ENCODE results near the gene JUND. TPM values are rescaled to one million over a fixed set of nuclear protein-coding genes. Genes with fewer than 3 reads are reported as not detected.

Gene JUND
- total and polyA plus RNA-seq, 2 of the 4 experiments (the other 2 are of a cell fraction): 14.2 to 77.2 TPM

GRCh38 chr19:18291590-18292461 lies 10.4 kb upstream of the JUND start:
- H2BK15ac ChIP-seq (ENCODE audit: low read depth, low read length): peak overlapping the region; percentile 99
- H2BK20ac ChIP-seq (ENCODE audit: low read depth, low read length): peak overlapping the region; percentile 79
- DNase-seq (peak; percentile 75), ATAC-seq (ENCODE audit: low read depth) (peak; percentile 76)
- H3K4ac ChIP-seq (ENCODE audit: low read depth, low read length): peak overlapping the region; percentile 99
- BruUV-seq (replicated peaks): no TSS peak
- peak overlapping the region; percentile 89 for H3K9ac ChIP-seq (ENCODE audit: low read depth, low read length)
- H2AFZ ChIP-seq (replicated peaks; ENCODE audit: low read length, poor library complexity): peak overlapping the region; percentile 95
- POLR2A ChIA-PET (ENCODE audit: unreplicated experiment): interaction anchor here (0.8 to 2.4 kb wide), 4 partner anchors 10 to 31 kb away, joined by 3 to 17 read pairs (median 8); partner anchors contain the start of genes JUND and LSM4
- peak overlapping the region; percentile 98 to 100 for H4K8ac ChIP-seq (ENCODE audit: low read depth in 2 of 2, low read length in 2 of 2)
- H2AK5ac ChIP-seq (ENCODE audit: low read depth, low read length): peak overlapping the region; percentile 99
- peak overlapping the region; percentile 93 for H3K23ac ChIP-seq (ENCODE audit: low read depth, low read length)
- peaks cover 0 to 4% of the 10 kb centered on the region in 2 experiments; a peak in 1 of 4 replicates for H3K79me1 ChIP-seq (ENCODE audit: low read depth in 1 of 2, low read length in 2 of 2)
- peak overlapping the region; percentile 92 for H3K27ac ChIP-seq (ENCODE audit: insufficient read depth, low read length)
- H3K4me3 ChIP-seq (ENCODE audit: insufficient read depth, low read depth, low read length): peak overlapping the region; percentile 49
- TF ChIP-seq POLR2A (IDR thresholded peaks at IDR 0.05; ENCODE audit: low read depth, low read length) (peak; percentile 64), MAZ (IDR thresholded peaks at IDR 0.05; ENCODE audit: borderline replicate concordance, low read depth, low read length) (peak; percentile 90; the same call in 1 of the 2 replicates), USF2 (IDR thresholded peaks at IDR 0.05; ENCODE audit: low read depth, low read length) (no peak), MXI1 (IDR thresholded peaks at IDR 0.05; ENCODE audit: borderline replicate concordance, low read depth, low read length) (no peak), BHLHE40 (IDR thresholded peaks at IDR 0.05; ENCODE audit: low read depth, low read length) (peak; percentile 18; the same call in 1 of the 2 replicates), CEBPB (IDR thresholded peaks at IDR 0.05; ENCODE audit: low read depth, low read length) (no peak), CHD1 (IDR thresholded peaks at IDR 0.05; ENCODE audit: low read depth, low read length) (no peak)
- peak overlapping the region; percentile 98 for H4K91ac ChIP-seq (ENCODE audit: insufficient read depth, low read depth, low read length)
- peak overlapping the region; percentile 84 for H3K18ac ChIP-seq (ENCODE audit: low read depth, low read length)
- H3K4me2 ChIP-seq (ENCODE audit: low read depth, low read length): peak overlapping the region; percentile 89
- in situ Hi-C loops (cut with MboI; ENCODE audit: low sequenced_read_pairs) (no loop called here), dilution Hi-C loops (cut with HindIII; ENCODE audit: low sequenced_read_pairs, unreplicated experiment) (no loop called here), intact Hi-C loops (cut with micrococcal nuclease) (loop anchor here (1.0 kb wide), 1 partner anchor 10 kb away; no protein-coding TSS in a partner anchor)
- peak overlapping the region; percentile 94 for H2BK120ac ChIP-seq (ENCODE audit: low read depth, low read length)
- no peaks in the 10 kb centered on the region for H3K27me3 ChIP-seq (ENCODE audit: control insufficient read depth, insufficient read depth, low read length)
- H3K4me1 ChIP-seq (ENCODE audit: control insufficient read depth, insufficient read depth, low read length): peaks cover 23% of the 10 kb centered on the region
- H3K14ac ChIP-seq (replicated peaks; ENCODE audit: low read depth, low read length): peak overlapping the region; percentile 99
- no peaks in the 10 kb centered on the region for H3K9me3 ChIP-seq (ENCODE audit: control insufficient read depth, insufficient read depth, low read length)
- 0 out of 2 replicates have a peak, but pooled peaks cover 2% of the 10 kb centered on the region for H3K9me1 ChIP-seq (ENCODE audit: insufficient read depth, low read length)
- H3K56ac ChIP-seq (ENCODE audit: extremely low read depth, insufficient read depth, low read length): peak overlapping the region; percentile 84
- peak overlapping the region; percentile 99 for H2AK9ac ChIP-seq (replicated peaks; ENCODE audit: low read depth, low read length, poor library complexity)
- CTCF ChIA-PET: interaction anchor here (3.0 kb wide), 1 partner anchor 13 kb away, joined by 23 read pairs; no protein-coding TSS in a partner anchor
- WGBS, 2 experiments (ENCODE audit: extremely low coverage in 2 of 2, insufficient read length in 1 of 2): 0% methylated on average over 24 of the region's 75 CpGs; no CpG with 5 or more reads in 1 of the 2 experiments
- H2BK5ac ChIP-seq (ENCODE audit: low read depth, low read length, poor library complexity, severe bottlenecking): peak overlapping the region; percentile 82
- no peaks in the 10 kb centered on the region for H4K20me1 ChIP-seq (ENCODE audit: insufficient read depth, low read length)
- peak overlapping the region; percentile 94 for H4K5ac ChIP-seq (ENCODE audit: low read depth, low read length)
- H3K36me3 ChIP-seq (ENCODE audit: control insufficient read depth, insufficient read depth, low read length): no peaks in the 10 kb centered on the region
